HCT116 (cell line): ENCODE data around the gene RPL15. TPM values are rescaled to one million over a fixed set of nuclear protein-coding genes. Genes with fewer than 3 reads are reported as not detected.

Experiments used
- ATAC-seq: fragments of 200-7000 bp; cut with Tn5 transposase; 2 replicates; pipeline ENCODE4 v1.9.1; 2020; ENCODE audit warnings: mild to moderate bottlenecking, moderate library complexity
- BruUV-seq: library from RNA; stranded (reverse); fragments of 400-500 nt; replicated peaks from 2 replicates; lab custom pipeline; 2021; lab: Mats Ljungman, UMichigan
- CTCF ChIA-PET: fragments of 300-600 bp; sonication (Branson Sonifier 250); formaldehyde crosslinking; loops from one replicate; lab custom pipeline; 2021; ENCODE audit warnings: antibody characterized with exemption; lab: Charles Lee
- POLR2A ChIA-PET: fragments of 300-600, 350-600 bp; sonication (Branson Sonifier 250); formaldehyde crosslinking; loops from one replicate; lab custom pipeline; 2021; ENCODE audit warnings: antibody characterized with exemption; lab: Charles Lee
- RAD21 ChIA-PET, 2 experiments: fragments of 300-600 bp; sonication (Branson Sonifier 250); formaldehyde crosslinking; loops; one replicate each; lab custom pipeline; 2023; ENCODE audit warnings: low total read pairs in 2 of 2; ENCODE audit not compliant: uncharacterized antibody in 2 of 2, unreplicated experiment in 2 of 2, low non-redundant PET in 1 of 2; lab: Charles Lee
- DNase-seq: peaks from one replicate; pipeline ENCODE4 v3.0.0-alpha.2; 2010; ENCODE audit warnings: low read depth, low spot score
- H2AFZ ChIP-seq: fragments of 200-600 bp; shearing (Covaris generic), sonication (generic); 2 replicates; pipeline ENCODE4 v1.6.1; 2017; ENCODE audit warnings: low read depth, mixed run types, mixed read lengths, antibody characterized with exemption, low read length; ENCODE audit not compliant: poor library complexity, severe bottlenecking
- H3K27ac ChIP-seq: 2 replicates; pipeline ENCODE4 v1.5.1; 2012; ENCODE audit warnings: low read depth, low read length
- H3K27me3 ChIP-seq: fragments of 200-600 bp; sonication (generic); 2 replicates; pipeline ENCODE4 v1.6.1; 2016; ENCODE audit warnings: mixed run types, low read length, mixed read lengths; ENCODE audit not compliant: insufficient read depth
- H3K36me3 ChIP-seq, 2 experiments: fragments of 200-500 bp in 1 of 2; fragments of 200-600 bp in 1 of 2; sonication (Bioruptor generic) in 1 of 2; sonication (generic) in 1 of 2; 2 replicates each; pipeline versions ENCODE4 v1.5.1 to v1.6.1; 2014 to 2016; ENCODE audit warnings: low read length in 2 of 2, inconsistent platforms in 1 of 2, mixed read lengths in 1 of 2, mixed run types in 1 of 2; ENCODE audit not compliant: insufficient read depth in 2 of 2, control insufficient read depth in 1 of 2
- H3K4me1 ChIP-seq, 2 experiments: fragments of 200-600 bp in 1 of 2; sonication (generic) in 1 of 2; 2 replicates each; pipeline versions ENCODE4 v1.5.1 to v1.6.1; 2012 to 2017; ENCODE audit warnings: low read length in 2 of 2, inconsistent platforms in 1 of 2, mild to moderate bottlenecking in 1 of 2, mixed read lengths in 1 of 2, mixed run types in 1 of 2, moderate library complexity in 1 of 2; ENCODE audit not compliant: insufficient read depth in 2 of 2, control insufficient read depth in 1 of 2
- H3K4me2 ChIP-seq: fragments of 200-600 bp; sonication (generic); 2 replicates; pipeline ENCODE4 v1.6.1; 2017; ENCODE audit warnings: mixed run types, low read length, mixed read lengths
- H3K4me3 ChIP-seq, 2 experiments: fragments of 200-600 bp in 1 of 2; sonication (generic) in 1 of 2; replicated peaks in 1 of 2; 2 replicates each; pipeline ENCODE4 v1.5.1; 2011 to 2016; ENCODE audit warnings: low read length in 2 of 2, control low read depth in 1 of 2, low read depth in 1 of 2, mild to moderate bottlenecking in 1 of 2, mixed read lengths in 1 of 2, mixed run types in 1 of 2
- H3K79me2 ChIP-seq: fragments of 200-600 bp; sonication (generic); 2 replicates; pipeline ENCODE4 v1.6.1; 2017; ENCODE audit warnings: mild to moderate bottlenecking, mixed run types, low read length, moderate library complexity, mixed read lengths; ENCODE audit not compliant: insufficient read depth
- H3K9ac ChIP-seq: fragments of 200-600 bp; sonication (generic); 2 replicates; pipeline ENCODE4 v1.6.1; 2016; ENCODE audit warnings: low read length, mixed read lengths
- H3K9me2 ChIP-seq: fragments of 200-600 bp; sonication (generic), shearing (Covaris generic); 2 replicates; pipeline ENCODE4 v1.6.1; 2017; ENCODE audit warnings: mixed run types, mild to moderate bottlenecking, moderate library complexity; ENCODE audit not compliant: insufficient read depth
- H3K9me3 ChIP-seq, 2 experiments: fragments of 200-500 bp in 1 of 2; fragments of 200-600 bp in 1 of 2; sonication (Bioruptor generic) in 1 of 2; sonication (generic) in 1 of 2; 2 replicates each; pipeline ENCODE4 v1.6.1; 2014 to 2017; ENCODE audit warnings: low read length in 2 of 2, mixed read lengths in 2 of 2, inconsistent platforms in 1 of 2, low read depth in 1 of 2, mild to moderate bottlenecking in 1 of 2, mixed run types in 1 of 2, moderate library complexity in 1 of 2; ENCODE audit not compliant: control insufficient read depth in 1 of 2, insufficient read depth in 1 of 2
- H4K20me1 ChIP-seq: fragments of 200-600 bp; sonication (generic), shearing (Covaris generic); 2 replicates; pipeline ENCODE4 v1.6.1; 2017; ENCODE audit warnings: mixed run types, mild to moderate bottlenecking, moderate library complexity; ENCODE audit not compliant: insufficient read depth
- CBX3 ChIP-seq: IDR thresholded peaks from 2 replicates; pipeline ENCODE4 v1.6.1; 2012; ENCODE audit warnings: low read depth
- CEBPB ChIP-seq: IDR thresholded peaks from 2 replicates; pipeline ENCODE4 v1.6.1; 2012; ENCODE audit warnings: low read depth
- EGR1 ChIP-seq: IDR thresholded peaks from 2 replicates; pipeline ENCODE4 v1.6.1; 2012; ENCODE audit warnings: low read depth
- EZH2 ChIP-seq: fragments of 200-600 bp; sonication (generic); IDR thresholded peaks from 2 replicates; pipeline ENCODE4 v1.6.1; 2017; ENCODE audit warnings: antibody characterized with exemption, mixed run types
- FOSL1 ChIP-seq: IDR thresholded peaks from 2 replicates; pipeline ENCODE4 v1.6.1; 2012; ENCODE audit warnings: low read depth
- JUND ChIP-seq: IDR thresholded peaks from 2 replicates; pipeline ENCODE4 v1.6.1; 2012
- POLR2A ChIP-seq: IDR thresholded peaks from 2 replicates; pipeline ENCODE4 v1.7.0; 2011; ENCODE audit warnings: borderline replicate concordance; ENCODE audit not compliant: insufficient read depth, insufficient read length; ENCODE audit errors: extremely low read depth
- POLR2AphosphoS5 ChIP-seq: IDR thresholded peaks from 2 replicates; pipeline ENCODE4 v1.6.1; 2011; ENCODE audit warnings: mild to moderate bottlenecking, low read depth, low read length, moderate library complexity
- RAD21 ChIP-seq: IDR thresholded peaks from 2 replicates; pipeline ENCODE4 v1.6.1; 2012; ENCODE audit warnings: low read depth, mild to moderate bottlenecking
- SIN3A ChIP-seq: IDR thresholded peaks from 2 replicates; pipeline ENCODE4 v1.6.1; 2012; ENCODE audit warnings: low read depth
- SP1 ChIP-seq: IDR thresholded peaks from 2 replicates; pipeline ENCODE4 v1.6.1; 2012; ENCODE audit warnings: low read depth
- TCF7L2 ChIP-seq: IDR thresholded peaks from 2 replicates; pipeline ENCODE4 v1.7.0; 2011; ENCODE audit warnings: borderline replicate concordance, inconsistent platforms; ENCODE audit not compliant: insufficient read depth, insufficient read length; ENCODE audit errors: extremely low read depth
- YY1 ChIP-seq: IDR thresholded peaks from 2 replicates; pipeline ENCODE4 v1.6.1; 2011; ENCODE audit warnings: low read length, low read depth, moderate library complexity, mild to moderate bottlenecking; ENCODE audit not compliant: insufficient replicate concordance; ENCODE audit errors: extremely low read depth
- ZFX ChIP-seq: fragments of 450-650 bp; IDR thresholded peaks from 2 replicates; pipeline ENCODE4 v1.6.1; 2017
- ZNF274 ChIP-seq: fragments of 200-500 bp; sonication (Bioruptor generic); IDR thresholded peaks from 2 replicates; pipeline ENCODE4 v1.6.1; 2014; ENCODE audit warnings: mild to moderate bottlenecking, low read depth, low read length, inconsistent platforms
- intact Hi-C: fragments of 100-400 bp; cut with micrococcal nuclease; formaldehyde crosslinking; loops from 2 replicates; pipeline ENCODE4 v1.10.0; 2022
- total RNA-seq: library from RNA; stranded (reverse); gene quantifications from one replicate; pipeline ENCODE4 v1.2.1, GENCODE V29; 2021; ENCODE audit not compliant: unreplicated experiment
- TF ChIP-seq, protein P1 (sequence below), 3 experiments: fragments of 200-600 bp in 1 of 3; sonication (generic) in 1 of 3; IDR thresholded peaks in 2 of 3; conservative IDR thresholded peaks in 1 of 3; 2 replicates each; pipeline ENCODE4 v1.5.1; 2012 to 2017; ENCODE audit warnings: low read depth in 2 of 3, low read length in 2 of 3, antibody characterized with exemption in 1 of 3, borderline replicate concordance in 1 of 3, control low read depth in 1 of 3, mild to moderate bottlenecking in 1 of 3, mixed read lengths in 1 of 3, mixed run types in 1 of 3, moderate library complexity in 1 of 3; ENCODE audit not compliant: insufficient read depth in 1 of 3
- TF ChIP-seq, protein P2 (sequence below): IDR thresholded peaks from 2 replicates; pipeline ENCODE4 v1.6.1; 2012; ENCODE audit warnings: low read depth
- TF ChIP-seq, protein P3 (sequence below): IDR thresholded peaks from 2 replicates; pipeline ENCODE4 v1.6.1; 2011; ENCODE audit warnings: mild to moderate bottlenecking, low read length, moderate library complexity; ENCODE audit not compliant: insufficient replicate concordance; ENCODE audit errors: extremely low read depth
- TF ChIP-seq, protein P4 (sequence below): IDR thresholded peaks from 2 replicates; pipeline ENCODE4 v1.6.1; 2012

RPL15 gene
- total RNA-seq, 1 experiment from 2014 or later, result 2,177 TPM

- RAD21 ChIA-PET, result no interaction called here
- Histone ChIP-seq H3K4me2 (peak overlapping the region; percentile 96), H3K27me3 (no peaks in the 10 kb centered on the region), H3K27ac (peak overlapping the region; percentile 89), H3K36me3 (no peaks in the 10 kb centered on the region), H3K9ac (peak overlapping the region; percentile 92), H3K4me3 (peak overlapping the region; percentile 67 to 72), H3K4me1 (peaks cover 46 to 56% of the 10 kb centered on the region in 2 experiments), H3K9me3 (no peaks in the 10 kb centered on the region), H2AFZ (no peak overlapping the region), H3K79me2 (peaks cover 49% of the 10 kb centered on the region), H4K20me1 (peaks cover 3% of the 10 kb centered on the region; the same call in 1 of the 2 replicates), H3K9me2 (no peaks in the 10 kb centered on the region)
- DNase-seq (peak; percentile 82), ATAC-seq (peak; percentile 78)
- no TSS peak for BruUV-seq
- CTCF ChIA-PET, result no interaction called here
- intact Hi-C loops, result loop anchor here (1.0 to 2.0 kb wide), 3 partner anchors 17 to 29 kb away; partner anchors contain the start of gene RPL15
- POLR2A ChIA-PET, result interaction anchor here (0.7 to 1.6 kb wide), 7 partner anchors 8 to 29 kb away, joined by 3 to 20 read pairs (median 4); partner anchors contain the start of genes NKIRAS1 and RPL15
- peak; percentile 58; the same call in 1 of the 2 replicates for TF ChIP-seq CEBPB
- TF ChIP-seq ZFX, result peak; percentile 35; the same call in 1 of the 2 replicates
- peak; percentile 63 for TF ChIP-seq TCF7L2
- TF ChIP-seq EGR1, result peak; percentile 95
- TF ChIP-seq, protein P1, sequence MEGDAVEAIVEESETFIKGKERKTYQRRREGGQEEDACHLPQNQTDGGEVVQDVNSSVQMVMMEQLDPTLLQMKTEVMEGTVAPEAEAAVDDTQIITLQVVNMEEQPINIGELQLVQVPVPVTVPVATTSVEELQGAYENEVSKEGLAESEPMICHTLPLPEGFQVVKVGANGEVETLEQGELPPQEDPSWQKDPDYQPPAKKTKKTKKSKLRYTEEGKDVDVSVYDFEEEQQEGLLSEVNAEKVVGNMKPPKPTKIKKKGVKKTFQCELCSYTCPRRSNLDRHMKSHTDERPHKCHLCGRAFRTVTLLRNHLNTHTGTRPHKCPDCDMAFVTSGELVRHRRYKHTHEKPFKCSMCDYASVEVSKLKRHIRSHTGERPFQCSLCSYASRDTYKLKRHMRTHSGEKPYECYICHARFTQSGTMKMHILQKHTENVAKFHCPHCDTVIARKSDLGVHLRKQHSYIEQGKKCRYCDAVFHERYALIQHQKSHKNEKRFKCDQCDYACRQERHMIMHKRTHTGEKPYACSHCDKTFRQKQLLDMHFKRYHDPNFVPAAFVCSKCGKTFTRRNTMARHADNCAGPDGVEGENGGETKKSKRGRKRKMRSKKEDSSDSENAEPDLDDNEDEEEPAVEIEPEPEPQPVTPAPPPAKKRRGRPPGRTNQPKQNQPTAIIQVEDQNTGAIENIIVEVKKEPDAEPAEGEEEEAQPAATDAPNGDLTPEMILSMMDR (IDR thresholded peaks at IDR 0.05 in 2 of 3, conservative IDR thresholded peaks at IDR 0.05 in 1 of 3; ENCODE audit: borderline replicate concordance in 1 of 3, insufficient read depth in 1 of 3, low read depth in 2 of 3, low read length in 2 of 3), result no peak
- TF ChIP-seq, protein P2, sequence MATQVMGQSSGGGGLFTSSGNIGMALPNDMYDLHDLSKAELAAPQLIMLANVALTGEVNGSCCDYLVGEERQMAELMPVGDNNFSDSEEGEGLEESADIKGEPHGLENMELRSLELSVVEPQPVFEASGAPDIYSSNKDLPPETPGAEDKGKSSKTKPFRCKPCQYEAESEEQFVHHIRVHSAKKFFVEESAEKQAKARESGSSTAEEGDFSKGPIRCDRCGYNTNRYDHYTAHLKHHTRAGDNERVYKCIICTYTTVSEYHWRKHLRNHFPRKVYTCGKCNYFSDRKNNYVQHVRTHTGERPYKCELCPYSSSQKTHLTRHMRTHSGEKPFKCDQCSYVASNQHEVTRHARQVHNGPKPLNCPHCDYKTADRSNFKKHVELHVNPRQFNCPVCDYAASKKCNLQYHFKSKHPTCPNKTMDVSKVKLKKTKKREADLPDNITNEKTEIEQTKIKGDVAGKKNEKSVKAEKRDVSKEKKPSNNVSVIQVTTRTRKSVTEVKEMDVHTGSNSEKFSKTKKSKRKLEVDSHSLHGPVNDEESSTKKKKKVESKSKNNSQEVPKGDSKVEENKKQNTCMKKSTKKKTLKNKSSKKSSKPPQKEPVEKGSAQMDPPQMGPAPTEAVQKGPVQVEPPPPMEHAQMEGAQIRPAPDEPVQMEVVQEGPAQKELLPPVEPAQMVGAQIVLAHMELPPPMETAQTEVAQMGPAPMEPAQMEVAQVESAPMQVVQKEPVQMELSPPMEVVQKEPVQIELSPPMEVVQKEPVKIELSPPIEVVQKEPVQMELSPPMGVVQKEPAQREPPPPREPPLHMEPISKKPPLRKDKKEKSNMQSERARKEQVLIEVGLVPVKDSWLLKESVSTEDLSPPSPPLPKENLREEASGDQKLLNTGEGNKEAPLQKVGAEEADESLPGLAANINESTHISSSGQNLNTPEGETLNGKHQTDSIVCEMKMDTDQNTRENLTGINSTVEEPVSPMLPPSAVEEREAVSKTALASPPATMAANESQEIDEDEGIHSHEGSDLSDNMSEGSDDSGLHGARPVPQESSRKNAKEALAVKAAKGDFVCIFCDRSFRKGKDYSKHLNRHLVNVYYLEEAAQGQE, result no peak
- TF ChIP-seq CBX3, result 0 out of 2 replicates have a peak, but pooled peaks have one; percentile 46
- TF ChIP-seq ZNF274, result no peak
- TF ChIP-seq, protein P3, sequence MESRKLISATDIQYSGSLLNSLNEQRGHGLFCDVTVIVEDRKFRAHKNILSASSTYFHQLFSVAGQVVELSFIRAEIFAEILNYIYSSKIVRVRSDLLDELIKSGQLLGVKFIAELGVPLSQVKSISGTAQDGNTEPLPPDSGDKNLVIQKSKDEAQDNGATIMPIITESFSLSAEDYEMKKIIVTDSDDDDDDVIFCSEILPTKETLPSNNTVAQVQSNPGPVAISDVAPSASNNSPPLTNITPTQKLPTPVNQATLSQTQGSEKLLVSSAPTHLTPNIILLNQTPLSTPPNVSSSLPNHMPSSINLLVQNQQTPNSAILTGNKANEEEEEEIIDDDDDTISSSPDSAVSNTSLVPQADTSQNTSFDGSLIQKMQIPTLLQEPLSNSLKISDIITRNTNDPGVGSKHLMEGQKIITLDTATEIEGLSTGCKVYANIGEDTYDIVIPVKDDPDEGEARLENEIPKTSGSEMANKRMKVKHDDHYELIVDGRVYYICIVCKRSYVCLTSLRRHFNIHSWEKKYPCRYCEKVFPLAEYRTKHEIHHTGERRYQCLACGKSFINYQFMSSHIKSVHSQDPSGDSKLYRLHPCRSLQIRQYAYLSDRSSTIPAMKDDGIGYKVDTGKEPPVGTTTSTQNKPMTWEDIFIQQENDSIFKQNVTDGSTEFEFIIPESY, result no peak
- peak; percentile 92 for TF ChIP-seq SP1
- TF ChIP-seq SIN3A, result peak; percentile 85
- peak; percentile 56 for TF ChIP-seq YY1
- TF ChIP-seq FOSL1, result peak; percentile 28; the same call in 1 of the 2 replicates
- TF ChIP-seq RAD21, result no peak
- TF ChIP-seq POLR2A, result no peak
- TF ChIP-seq JUND, result peak; percentile 52; the same call in 1 of the 2 replicates
- no peak for TF ChIP-seq EZH2
- peak; percentile 68 for TF ChIP-seq POLR2AphosphoS5
- TF ChIP-seq, protein P4, sequence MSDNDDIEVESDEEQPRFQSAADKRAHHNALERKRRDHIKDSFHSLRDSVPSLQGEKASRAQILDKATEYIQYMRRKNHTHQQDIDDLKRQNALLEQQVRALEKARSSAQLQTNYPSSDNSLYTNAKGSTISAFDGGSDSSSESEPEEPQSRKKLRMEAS, result peak; percentile 97
Measured at GRCh38 chr3:23945913-23946687, 29.2 kb downstream of the RPL15 start.
